H1 (cell line): ENCODE results near the gene GRK5. TPM values are rescaled to one million over a fixed set of nuclear protein-coding genes. Genes with fewer than 3 reads are reported as not detected.

Experiments used
- CTCF ChIA-PET: fragments of 300-600 bp; sonication (Branson Sonifier 250); formaldehyde crosslinking; loops from one replicate; lab custom pipeline; 2021; ENCODE audit not compliant: partially characterized antibody; lab: Charles Lee
- POLR2A ChIA-PET: fragments of 300-600 bp; sonication (Branson Sonifier 250); formaldehyde crosslinking; loops from one replicate; lab custom pipeline; 2021; ENCODE audit warnings: inconsistent platforms; ENCODE audit not compliant: partially characterized antibody; lab: Charles Lee
- DNase-seq, 2 experiments: peaks; one replicate each; pipeline versions ENCODE4 v3.0.0 to v3.0.0-alpha.2; 2010 to 2022; ENCODE audit warnings: low spot score in 2 of 2, low read depth in 1 of 2, mixed read lengths in 1 of 2
- FAIRE-seq: peaks from 2 replicates; lab custom pipeline; 2011; peaks lifted over from hg19 to GRCh38; lab: Jason Lieb, UNC
- H2AFZ ChIP-seq: 2 replicates; pipeline ENCODE4 v1.8.1; 2012; ENCODE audit warnings: low read length, inconsistent platforms
- H2AK5ac ChIP-seq: 2 replicates; pipeline ENCODE4 v1.6.1; 2013; ENCODE audit warnings: low read depth, low read length
- H2BK120ac ChIP-seq: replicated peaks from 2 replicates; pipeline ENCODE3; 2013; ENCODE audit warnings: low read depth, low read length, inconsistent platforms
- H2BK12ac ChIP-seq: 2 replicates; pipeline ENCODE4 v1.6.1; 2013; ENCODE audit warnings: low read depth, low read length
- H2BK15ac ChIP-seq: 2 replicates; pipeline ENCODE4 v1.6.1; 2013; ENCODE audit warnings: low read length
- H2BK20ac ChIP-seq: 2 replicates; pipeline ENCODE4 v1.6.1; 2013; ENCODE audit warnings: low read length
- H2BK5ac ChIP-seq: 2 replicates; pipeline ENCODE4 v1.6.1; 2013; ENCODE audit warnings: low read depth, low read length
- H3K14ac ChIP-seq: 2 replicates; pipeline ENCODE4 v1.6.1; 2013; ENCODE audit warnings: inconsistent platforms; ENCODE audit not compliant: insufficient read length
- H3K18ac ChIP-seq: 2 replicates; pipeline ENCODE4 v1.6.1; 2013; ENCODE audit warnings: low read length; ENCODE audit errors: extremely low read depth
- H3K23ac ChIP-seq: 2 replicates; pipeline ENCODE4 v1.6.1; 2013; ENCODE audit warnings: inconsistent platforms; ENCODE audit not compliant: insufficient read length
- H3K23me2 ChIP-seq: 2 replicates; pipeline ENCODE4 v1.6.1; 2013; ENCODE audit warnings: low read depth, low read length
- H3K27ac ChIP-seq: 2 replicates; pipeline ENCODE4 v1.6.1; 2011; ENCODE audit warnings: low read depth, low read length, inconsistent platforms
- H3K27me3 ChIP-seq, 4 experiments: replicated peaks in 1 of 4; 1 replicate in 1 of 4; 2 replicates in 3 of 4; pipeline versions ENCODE4 v1.6.1 to v1.8.1; 2011 to 2013; ENCODE audit warnings: low read length in 3 of 4, mild to moderate bottlenecking in 3 of 4, inconsistent platforms in 2 of 4, mixed read lengths in 2 of 4, moderate library complexity in 1 of 4; ENCODE audit not compliant: control insufficient read depth in 3 of 4, insufficient read depth in 3 of 4; ENCODE audit errors: extremely low read depth in 1 of 4
- H3K36me3 ChIP-seq, 4 experiments: 2 replicates each; pipeline versions ENCODE4 v1.6.1 to v1.8.1; 2011 to 2013; ENCODE audit warnings: mild to moderate bottlenecking in 4 of 4, low read length in 3 of 4, moderate library complexity in 2 of 4, control low read depth in 1 of 4, inconsistent platforms in 1 of 4; ENCODE audit not compliant: insufficient read depth in 4 of 4, control insufficient read depth in 2 of 4
- H3K4ac ChIP-seq: replicated peaks from 2 replicates; pipeline ENCODE3; 2013; ENCODE audit warnings: low read length, low read depth, mixed read lengths, inconsistent platforms; ENCODE audit not compliant: insufficient read length
- H3K4me1 ChIP-seq, 4 experiments: replicated peaks in 1 of 4; 1 replicate in 1 of 4; 2 replicates in 3 of 4; pipeline versions ENCODE4 v1.6.1 to v1.8.1; 2011 to 2013; ENCODE audit warnings: low read length in 3 of 4, inconsistent platforms in 2 of 4, mixed read lengths in 1 of 4; ENCODE audit not compliant: insufficient read depth in 4 of 4, control insufficient read depth in 3 of 4
- H3K4me2 ChIP-seq, 2 experiments: 2 replicates each; pipeline versions ENCODE4 v1.6.1 to v1.8.1; 2011 to 2013; ENCODE audit warnings: low read depth in 2 of 2, low read length in 2 of 2, control low read depth in 1 of 2, inconsistent platforms in 1 of 2, mild to moderate bottlenecking in 1 of 2; ENCODE audit not compliant: insufficient read depth in 1 of 2
- H3K4me3 ChIP-seq, 4 experiments: fragments of 200-600, 300-600 bp in 1 of 4; sonication (generic), shearing (Covaris generic), sonication (Bioruptor Twin) in 1 of 4; 2 replicates each; pipeline versions ENCODE4 v1.5.1 to v1.8.1; 2011 to 2016; ENCODE audit warnings: low read length in 4 of 4, low read depth in 3 of 4, control low read depth in 2 of 4, inconsistent platforms in 2 of 4, mild to moderate bottlenecking in 2 of 4, mixed read lengths in 1 of 4, moderate library complexity in 1 of 4; ENCODE audit not compliant: insufficient read depth in 2 of 4; ENCODE audit errors: extremely low read depth in 1 of 4
- H3K56ac ChIP-seq: replicated peaks from 2 replicates; pipeline ENCODE3; 2013; ENCODE audit warnings: low read depth, mild to moderate bottlenecking, mixed read lengths, low read length, inconsistent platforms; ENCODE audit not compliant: insufficient read length
- H3K79me1 ChIP-seq: 2 replicates; pipeline ENCODE4 v1.6.1; 2013; ENCODE audit warnings: low read depth, low read length, control low read depth
- H3K79me2 ChIP-seq, 2 experiments: 2 replicates each; pipeline versions ENCODE4 v1.6.1 to v1.8.1; 2012 to 2013; ENCODE audit warnings: low read length in 2 of 2, mild to moderate bottlenecking in 2 of 2, inconsistent platforms in 1 of 2; ENCODE audit not compliant: insufficient read depth in 2 of 2, control insufficient read depth in 1 of 2
- H3K9ac ChIP-seq, 4 experiments: replicated peaks in 1 of 4; 1 replicate in 1 of 4; 2 replicates in 3 of 4; pipeline versions ENCODE4 v1.6.1 to v1.8.1; 2011 to 2013; ENCODE audit warnings: low read depth in 3 of 4, low read length in 3 of 4, control low read depth in 2 of 4, mild to moderate bottlenecking in 2 of 4, moderate library complexity in 2 of 4, inconsistent platforms in 1 of 4; ENCODE audit errors: extremely low read depth in 1 of 4
- H3K9me3 ChIP-seq, 2 experiments: 2 replicates each; pipeline versions ENCODE4 v1.6.1 to v1.8.1; 2012 to 2013; ENCODE audit warnings: mild to moderate bottlenecking in 2 of 2, moderate library complexity in 2 of 2, control low read depth in 1 of 2, inconsistent platforms in 1 of 2, low read depth in 1 of 2, low read length in 1 of 2, mixed read lengths in 1 of 2; ENCODE audit not compliant: insufficient read depth in 2 of 2
- H4K20me1 ChIP-seq, 2 experiments: replicated peaks in 1 of 2; 2 replicates each; pipeline versions ENCODE3 to v1.8.1; 2011 to 2013; ENCODE audit warnings: inconsistent platforms in 2 of 2, low read length in 2 of 2, mild to moderate bottlenecking in 1 of 2; ENCODE audit not compliant: insufficient read depth in 2 of 2, control insufficient read depth in 1 of 2
- H4K5ac ChIP-seq: 2 replicates; pipeline ENCODE4 v1.6.1; 2013; ENCODE audit warnings: low read length, low read depth, mixed read lengths, inconsistent platforms; ENCODE audit not compliant: insufficient read length
- H4K8ac ChIP-seq: 2 replicates; pipeline ENCODE4 v1.8.0; 2013; ENCODE audit warnings: mild to moderate bottlenecking, moderate library complexity, low read length, inconsistent platforms; ENCODE audit not compliant: insufficient read depth; ENCODE audit errors: extremely low read depth
- H4K91ac ChIP-seq: replicated peaks from 2 replicates; pipeline ENCODE3; 2013; ENCODE audit warnings: low read length, mixed read lengths, inconsistent platforms; ENCODE audit not compliant: insufficient read length
- EGR1 ChIP-seq: IDR thresholded peaks from 2 replicates; pipeline ENCODE4 v1.6.1; 2011; ENCODE audit warnings: low read depth, low read length, borderline replicate concordance
- NANOG ChIP-seq: IDR thresholded peaks from 2 replicates; pipeline ENCODE4 v1.6.1; 2011; ENCODE audit warnings: low read length, low read depth, mild to moderate bottlenecking, inconsistent platforms; ENCODE audit not compliant: insufficient read depth, poor library complexity, severe bottlenecking
- RFX5 ChIP-seq: IDR thresholded peaks from 2 replicates; pipeline ENCODE4 v1.6.1; 2011; ENCODE audit warnings: low read depth, low read length, improper control_type of control experiment, borderline replicate concordance
- SIRT6 ChIP-seq: IDR thresholded peaks from one replicate; pipeline ENCODE4 v1.7.1; 2012; ENCODE audit warnings: low read length, inconsistent platforms
- SP4 ChIP-seq: IDR thresholded peaks from 2 replicates; pipeline ENCODE4 v1.6.1; 2012; ENCODE audit warnings: low read length, inconsistent platforms
- USF2 ChIP-seq: IDR thresholded peaks from 2 replicates; pipeline ENCODE4 v1.6.1; 2011; ENCODE audit warnings: low read length, improper control_type of control experiment
- WGBS, 2 experiments: shearing (Covaris generic) in 1 of 2; methylation state at CpG; one replicate each; pipeline versions ENCODE4 v1.1.6 to v1.1.7; 2013 to 2015; ENCODE audit warnings: low lambda C conversion rate in 2 of 2, mixed read lengths in 2 of 2, inconsistent platforms in 1 of 2, low coverage in 1 of 2, missing lambda C conversion rate in 1 of 2; ENCODE audit not compliant: insufficient replicate concordance in 2 of 2, insufficient coverage in 1 of 2, insufficient read length in 1 of 2; ENCODE audit errors: extremely low coverage in 1 of 2, missing lambda C conversion rate in 1 of 2; 5-methylcytosine and 5-hydroxymethylcytosine counted together
- polyA plus RNA-seq, 7 experiments: library from polyadenylated mRNA; depleted of rRNA in 3 of 7; stranded (reverse) in 5 of 7; unstranded in 2 of 7; fragments of >200 nt in 5 of 7; fragments of 200-250 nt in 2 of 7; gene quantifications; 1 replicate in 5 of 7; 2 replicates in 1 of 7; 4 replicates in 1 of 7; pipeline versions ENCODE4 v1.2.1 to v1.2.3, GENCODE V29; 2011 to 2013; ENCODE audit warnings: missing spikeins in 2 of 7, mixed read lengths in 2 of 7
- total RNA-seq: library from RNA; stranded (reverse); fragmentation: NEBNext Ultra II Directional; extraction: Animal tissue kit (Norgen Biotek cat#: 25700); gene quantifications from 2 replicates; pipeline ENCODE4 v1.2.1, GENCODE V29; 2021
- TF ChIP-seq, protein P1 (sequence below), 3 experiments: IDR thresholded peaks; 1 replicate in 2 of 3; 2 replicates in 1 of 3; pipeline versions ENCODE4 v1.5.1 to v1.6.1; 2011; ENCODE audit warnings: low read length in 3 of 3, mild to moderate bottlenecking in 3 of 3, inconsistent platforms in 2 of 3, low read depth in 1 of 3, moderate library complexity in 1 of 3; ENCODE audit not compliant: insufficient read depth in 1 of 3; ENCODE audit errors: control extremely low read depth in 1 of 3

GRK5 gene
- total and polyA plus RNA-seq, 2 of the 8 experiments (the other 6 are each of a cell fraction or from before 2014, with no cell fraction given), result 0.54 to 2.5 TPM

DNA sequence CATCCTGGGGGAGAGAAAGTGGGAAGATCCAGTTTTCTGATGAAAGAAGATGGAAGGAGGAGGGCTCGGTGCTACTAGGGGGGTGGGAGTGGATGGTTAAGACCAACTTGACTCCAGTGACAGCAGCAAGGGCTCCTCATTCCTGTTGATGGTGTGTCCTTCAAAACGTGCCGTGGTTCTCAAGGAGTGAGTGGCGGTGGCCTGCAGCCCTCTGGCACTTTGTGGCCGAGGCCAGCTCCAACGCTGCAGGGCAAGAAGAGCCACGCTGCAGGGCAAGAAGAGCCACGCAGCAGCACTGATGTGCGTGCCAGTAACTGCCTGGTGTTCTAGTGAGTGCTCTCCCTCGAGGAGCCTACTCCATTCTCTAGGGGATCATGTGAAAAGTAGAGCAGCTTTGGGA, 72.1 kb downstream of the GRK5 start:
- no peaks in the 10 kb centered on the region for H3K79me1 ChIP-seq
- no peaks in the 10 kb centered on the region for H3K36me3 ChIP-seq
- H4K5ac ChIP-seq, result no peak overlapping the region
- no peak overlapping the region for H2BK20ac ChIP-seq
- no peak overlapping the region for H4K8ac ChIP-seq
- FAIRE-seq, result no peak
- H3K27me3 ChIP-seq, result no peaks in the 10 kb centered on the region
- H3K27ac ChIP-seq, result no peak overlapping the region
- no peak overlapping the region for H3K4ac ChIP-seq
- no peak overlapping the region for H3K14ac ChIP-seq
- H3K56ac ChIP-seq, result no peak overlapping the region
- no peaks in the 10 kb centered on the region for H3K9me3 ChIP-seq
- H2AK5ac ChIP-seq, result no peak overlapping the region
- H2BK120ac ChIP-seq, result no peak overlapping the region
- H2BK15ac ChIP-seq, result no peak overlapping the region
- H2BK12ac ChIP-seq, result no peak overlapping the region
- no peak overlapping the region for H3K4me3 ChIP-seq
- H3K4me1 ChIP-seq, result no peaks in the 10 kb centered on the region; a peak in 1 of 7 replicates
- ChIA-PET CTCF (interaction anchor here (0.6 to 1.6 kb wide), 3 partner anchors 11 to 186 kb away, joined by 3 to 5 read pairs (median 3); no protein-coding TSS in a partner anchor), POLR2A (no interaction called here)
- WGBS, 2 experiments, result 91% methylated on average over 10 of the region's 10 CpGs; no CpG with 5 or more reads in 1 of the 2 experiments
- no peak for DNase-seq
- TF ChIP-seq, protein P1, sequence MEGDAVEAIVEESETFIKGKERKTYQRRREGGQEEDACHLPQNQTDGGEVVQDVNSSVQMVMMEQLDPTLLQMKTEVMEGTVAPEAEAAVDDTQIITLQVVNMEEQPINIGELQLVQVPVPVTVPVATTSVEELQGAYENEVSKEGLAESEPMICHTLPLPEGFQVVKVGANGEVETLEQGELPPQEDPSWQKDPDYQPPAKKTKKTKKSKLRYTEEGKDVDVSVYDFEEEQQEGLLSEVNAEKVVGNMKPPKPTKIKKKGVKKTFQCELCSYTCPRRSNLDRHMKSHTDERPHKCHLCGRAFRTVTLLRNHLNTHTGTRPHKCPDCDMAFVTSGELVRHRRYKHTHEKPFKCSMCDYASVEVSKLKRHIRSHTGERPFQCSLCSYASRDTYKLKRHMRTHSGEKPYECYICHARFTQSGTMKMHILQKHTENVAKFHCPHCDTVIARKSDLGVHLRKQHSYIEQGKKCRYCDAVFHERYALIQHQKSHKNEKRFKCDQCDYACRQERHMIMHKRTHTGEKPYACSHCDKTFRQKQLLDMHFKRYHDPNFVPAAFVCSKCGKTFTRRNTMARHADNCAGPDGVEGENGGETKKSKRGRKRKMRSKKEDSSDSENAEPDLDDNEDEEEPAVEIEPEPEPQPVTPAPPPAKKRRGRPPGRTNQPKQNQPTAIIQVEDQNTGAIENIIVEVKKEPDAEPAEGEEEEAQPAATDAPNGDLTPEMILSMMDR (IDR thresholded peaks at IDR 0.05; ENCODE audit: control extremely low read depth in 1 of 3, insufficient read depth in 1 of 3, low read depth in 1 of 3, low read length in 3 of 3), result no peak
- TF ChIP-seq RFX5 (no peak), SP4 (no peak), SIRT6 (no peak), USF2 (no peak), NANOG (no peak), EGR1 (no peak)
- no peaks in the 10 kb centered on the region for H3K23me2 ChIP-seq
- no peak overlapping the region for H3K18ac ChIP-seq
- H3K4me2 ChIP-seq, result no peak overlapping the region
- no peak overlapping the region for H2AFZ ChIP-seq
- H3K79me2 ChIP-seq, result no peaks in the 10 kb centered on the region
- no peak overlapping the region for H3K9ac ChIP-seq
- H4K91ac ChIP-seq, result no peak overlapping the region
- H2BK5ac ChIP-seq, result no peak overlapping the region
- H4K20me1 ChIP-seq, result no peaks in the 10 kb centered on the region
- no peak overlapping the region for H3K23ac ChIP-seq
